GM18499 (cell line): ENCODE results near the gene CDH4.

Experiments
- ATAC-seq: cut with Tn5 transposase; IDR thresholded peaks from one replicate; pipeline ENCODE4 v1.9.1; 2021; ENCODE audit warnings: moderate number of reproducible peaks; ENCODE audit not compliant: insufficient read depth, unreplicated experiment

CDH4 gene

DNA sequence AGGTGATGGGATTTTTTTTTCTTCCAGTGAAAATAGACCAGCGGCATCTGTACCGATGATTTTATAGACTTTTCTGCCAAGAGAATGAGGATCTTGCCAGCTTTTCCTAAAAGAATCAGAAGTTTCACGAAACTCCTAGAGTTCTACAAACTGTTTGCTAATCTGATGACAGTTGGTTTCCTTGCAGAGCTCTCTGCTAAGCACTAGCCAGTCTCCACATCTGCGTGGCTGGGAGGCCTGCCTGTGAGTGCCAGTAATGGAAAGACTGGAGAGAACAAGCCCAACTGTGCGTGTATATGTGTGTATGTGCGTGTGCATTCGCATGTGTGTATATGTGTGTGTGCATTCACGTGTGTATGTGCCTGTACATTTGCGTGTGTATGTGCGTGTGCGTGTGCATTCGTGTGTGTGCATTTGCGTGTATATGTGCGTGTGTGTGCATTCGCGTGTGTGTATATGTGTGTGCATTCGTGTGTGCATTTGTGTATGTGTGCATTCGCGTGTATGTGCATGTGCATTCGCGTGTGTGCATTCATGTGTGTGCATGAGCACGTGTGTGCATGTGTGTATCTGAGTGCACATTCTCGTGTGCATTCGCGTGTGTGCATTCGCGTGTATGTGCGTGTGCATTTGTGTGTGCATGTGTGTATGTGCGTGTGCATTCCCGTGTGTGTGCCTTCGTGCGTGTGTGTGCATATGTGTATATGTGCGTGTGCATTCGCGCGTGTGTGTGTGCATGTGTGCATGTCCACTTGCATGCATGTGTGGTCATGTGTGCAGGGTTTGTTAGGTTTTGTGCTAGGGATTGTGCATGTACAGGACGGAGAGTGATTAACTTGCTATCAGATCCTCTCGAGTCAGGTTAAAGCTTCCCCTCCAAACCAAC is 434.2 kb downstream of the CDH4 start:
- ATAC-seq = no peak

DNA sequence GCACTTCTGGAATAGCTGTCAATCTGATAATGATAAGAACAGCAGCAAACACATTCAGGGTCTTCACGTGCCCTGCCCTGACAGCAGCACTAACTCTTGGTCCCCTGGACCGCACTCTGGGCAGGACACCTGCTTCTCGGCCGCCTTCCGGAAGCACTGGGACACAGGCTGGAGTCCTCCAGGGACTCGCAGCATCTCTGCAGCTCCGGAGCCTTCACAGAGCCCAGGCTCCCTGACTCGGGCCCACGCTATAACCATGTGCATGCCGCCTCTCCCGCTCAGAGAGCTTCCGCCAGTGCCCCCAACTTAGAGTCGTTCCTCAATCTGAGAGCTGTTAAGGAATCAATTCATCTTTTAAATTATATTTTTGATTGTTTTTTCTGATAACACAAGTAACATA is 436.4 kb downstream of the CDH4 start:
- ATAC-seq = no peak

DNA sequence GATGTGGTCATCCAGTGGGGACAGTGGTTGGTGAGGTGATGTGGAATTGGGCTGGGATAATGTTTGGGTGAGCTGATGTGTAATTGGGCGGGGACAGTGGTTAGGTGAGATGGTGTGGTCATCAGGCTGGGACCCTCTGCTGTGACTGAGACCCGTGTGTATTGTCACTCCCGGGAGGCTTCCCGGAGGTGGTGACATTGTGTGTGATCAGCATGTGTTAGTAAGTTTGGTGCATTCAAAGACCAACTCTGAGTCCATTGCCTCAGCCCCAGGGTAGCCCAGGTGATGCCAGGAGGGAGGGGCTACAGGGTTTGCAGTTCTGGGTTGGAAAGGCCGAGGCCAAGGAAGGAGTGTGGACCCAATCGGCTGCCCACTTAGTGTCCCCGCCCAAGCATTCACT is 438.1 kb downstream of the CDH4 start:
- no peak for ATAC-seq

DNA sequence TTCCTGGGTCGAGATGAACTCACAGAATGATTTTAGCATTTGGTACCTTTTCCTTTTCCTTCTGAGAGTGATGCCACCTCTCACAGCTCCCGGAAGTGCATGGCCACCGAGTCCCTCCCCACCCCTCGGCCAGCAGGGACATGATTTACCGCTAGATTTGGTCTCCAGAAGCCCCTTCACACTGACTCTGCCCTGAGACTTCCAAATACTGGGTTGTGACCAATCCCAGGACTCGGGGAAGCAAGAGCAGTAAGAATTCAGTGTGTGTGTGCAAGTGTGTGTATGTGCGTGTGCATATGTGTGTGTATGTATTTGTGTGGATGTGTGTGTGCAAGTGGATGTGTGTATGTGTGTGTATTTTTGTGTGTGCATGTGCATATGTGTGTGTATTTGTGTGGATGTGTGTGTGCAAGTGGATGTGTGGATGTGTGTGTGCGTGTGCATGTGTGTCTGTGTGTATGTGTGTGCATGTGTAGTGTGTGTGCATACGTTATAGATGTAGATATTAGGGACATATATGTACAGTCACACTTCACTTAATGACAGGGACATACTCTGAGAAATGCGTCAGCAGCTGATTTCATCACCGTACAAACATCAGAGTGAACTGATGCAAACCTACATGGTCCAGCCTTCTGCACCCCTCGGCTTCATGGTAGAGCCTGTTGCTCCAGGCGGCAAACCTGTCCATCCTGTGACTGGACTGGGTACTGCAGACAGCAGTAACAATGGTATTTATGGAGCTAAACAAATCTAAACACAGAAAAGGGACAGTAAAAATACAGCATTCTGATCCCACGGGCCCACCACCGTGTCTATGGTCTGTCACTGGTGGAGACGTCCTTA is 439.2 kb downstream of the CDH4 start:
- no peak for ATAC-seq

DNA sequence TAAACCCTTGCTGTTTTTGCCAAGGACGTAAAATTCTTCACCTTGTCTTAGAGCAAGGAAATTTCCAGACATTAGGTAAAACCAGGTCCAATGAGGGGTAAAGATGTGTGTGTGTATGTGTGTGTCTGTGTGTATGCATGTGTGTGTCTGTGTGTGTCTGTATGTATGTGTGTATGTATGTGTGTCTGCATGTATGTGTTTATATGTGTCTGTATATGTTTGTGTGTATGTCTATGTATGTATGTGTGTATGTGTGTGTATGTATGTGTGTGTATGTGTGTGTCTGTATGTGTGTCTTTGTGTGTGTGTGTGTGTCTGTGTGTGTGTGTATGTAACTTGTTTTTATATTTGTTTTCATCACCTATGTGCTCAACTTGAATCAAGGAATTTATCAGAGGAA is 439.9 kb downstream of the CDH4 start:
- ATAC-seq = no peak

DNA sequence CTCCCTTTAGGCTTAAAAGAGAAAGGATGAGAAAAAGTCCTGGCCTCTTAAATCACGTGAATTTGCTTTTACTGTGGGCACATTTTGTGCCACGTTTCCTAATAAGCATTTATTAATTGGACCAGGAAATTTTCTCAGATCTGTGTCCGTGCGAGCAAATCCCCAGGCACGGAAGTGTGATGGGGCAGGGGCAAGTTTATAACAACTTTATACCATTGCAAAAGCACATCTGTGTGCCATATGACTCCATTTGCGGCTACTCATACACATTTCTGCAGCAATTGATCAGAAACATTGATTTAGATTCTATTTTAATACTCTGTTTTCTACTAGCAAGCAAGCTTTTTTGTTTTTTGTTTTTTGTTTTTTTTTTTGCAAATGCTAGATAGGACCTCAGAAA is 440.4 kb downstream of the CDH4 start:
- no peak for ATAC-seq

DNA sequence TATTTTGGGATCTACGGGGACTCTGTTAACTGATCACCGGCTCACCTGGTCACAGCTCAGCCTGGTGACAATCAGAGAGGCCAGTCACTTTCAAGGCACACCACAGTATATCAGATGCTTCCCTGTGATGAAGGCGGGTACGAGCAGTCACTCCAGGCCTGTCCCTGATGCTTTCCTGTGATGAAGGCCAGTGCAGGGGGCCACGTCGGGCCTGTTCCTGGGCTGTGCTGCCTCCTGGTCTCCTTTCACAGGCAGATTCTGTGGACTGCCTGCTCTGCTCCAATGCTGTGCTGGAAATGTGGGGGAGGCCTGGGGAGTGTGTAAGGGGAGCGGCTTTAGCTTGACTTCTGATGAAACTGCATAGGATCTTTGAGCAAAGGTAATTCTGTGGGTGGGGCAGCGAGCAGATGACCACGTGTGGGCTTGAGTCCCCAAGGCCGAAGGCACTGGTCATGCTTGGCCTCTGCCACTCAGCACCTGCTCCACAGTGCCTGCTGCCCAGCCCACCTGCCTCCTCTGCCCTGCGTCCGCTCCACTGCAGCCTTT is 441.1 kb downstream of the CDH4 start:
- ATAC-seq = no peak

DNA sequence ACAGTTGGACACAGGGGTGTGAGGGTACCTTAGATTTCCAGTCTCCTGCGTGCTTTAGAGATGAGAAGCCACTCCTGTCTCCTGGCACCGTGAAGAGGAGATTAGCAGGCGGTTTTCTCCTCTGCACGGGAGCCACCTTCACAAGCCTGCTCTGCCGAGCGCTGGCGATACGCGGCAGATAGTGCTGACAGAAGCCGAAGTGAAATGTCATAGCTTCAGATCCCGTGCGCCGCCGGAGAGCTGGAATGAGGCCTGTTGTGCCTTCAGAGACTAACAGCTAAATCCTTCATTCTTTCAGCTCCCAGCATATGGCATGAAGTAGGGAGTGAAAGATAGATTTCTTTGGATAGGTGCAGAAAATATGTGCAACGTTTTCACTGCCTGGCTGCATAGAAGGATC is 442.6 kb downstream of the CDH4 start:
- ATAC-seq = no peak

DNA sequence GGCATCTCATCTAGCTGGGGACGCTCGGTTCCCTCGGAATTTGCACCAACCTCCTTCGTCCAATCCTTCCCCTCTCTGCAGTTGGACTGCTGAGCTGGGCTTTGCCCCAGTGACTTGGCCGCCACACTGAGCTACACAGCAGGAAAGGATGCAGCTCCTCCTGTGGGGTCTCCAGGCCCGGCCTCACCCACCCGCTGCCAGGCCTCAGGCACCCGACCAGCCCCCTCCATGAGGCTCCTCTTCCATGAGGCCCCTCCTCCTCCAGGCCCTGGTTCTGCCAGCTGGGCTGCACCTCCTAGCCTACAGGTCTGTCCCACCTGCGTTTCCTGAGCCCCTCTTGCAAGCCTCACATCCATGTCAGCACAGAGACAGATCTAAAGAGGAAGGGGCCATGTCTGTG is 443.7 kb downstream of the CDH4 start:
- ATAC-seq = no peak

DNA sequence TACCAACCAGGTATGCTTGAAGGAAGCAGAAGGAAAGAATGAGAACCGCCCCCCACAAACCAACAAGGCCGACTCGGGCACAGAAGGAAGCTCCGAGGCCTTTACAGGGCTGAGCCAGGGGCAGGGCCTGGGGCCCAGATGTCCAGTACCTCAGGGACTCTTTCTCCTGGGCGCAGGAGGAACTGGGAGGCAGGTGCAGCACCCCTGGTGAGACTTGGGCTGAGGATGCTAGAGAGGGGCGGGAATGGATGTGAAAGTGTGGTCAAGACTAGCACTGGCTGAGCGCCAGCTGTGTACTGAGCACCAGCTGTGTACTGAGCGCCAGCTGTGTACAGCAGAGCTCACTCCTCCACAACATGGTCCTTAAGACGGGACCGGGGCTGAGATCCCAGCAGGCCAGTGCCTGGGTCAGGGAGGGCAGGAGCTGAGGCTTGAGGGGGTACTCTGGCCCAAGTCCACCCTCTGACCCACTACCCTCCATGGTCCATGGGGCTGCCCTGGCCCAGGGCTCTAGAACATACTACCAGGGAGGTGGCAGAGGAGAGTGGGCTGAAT is 444.2 kb downstream of the CDH4 start:
- ATAC-seq = no peak

DNA sequence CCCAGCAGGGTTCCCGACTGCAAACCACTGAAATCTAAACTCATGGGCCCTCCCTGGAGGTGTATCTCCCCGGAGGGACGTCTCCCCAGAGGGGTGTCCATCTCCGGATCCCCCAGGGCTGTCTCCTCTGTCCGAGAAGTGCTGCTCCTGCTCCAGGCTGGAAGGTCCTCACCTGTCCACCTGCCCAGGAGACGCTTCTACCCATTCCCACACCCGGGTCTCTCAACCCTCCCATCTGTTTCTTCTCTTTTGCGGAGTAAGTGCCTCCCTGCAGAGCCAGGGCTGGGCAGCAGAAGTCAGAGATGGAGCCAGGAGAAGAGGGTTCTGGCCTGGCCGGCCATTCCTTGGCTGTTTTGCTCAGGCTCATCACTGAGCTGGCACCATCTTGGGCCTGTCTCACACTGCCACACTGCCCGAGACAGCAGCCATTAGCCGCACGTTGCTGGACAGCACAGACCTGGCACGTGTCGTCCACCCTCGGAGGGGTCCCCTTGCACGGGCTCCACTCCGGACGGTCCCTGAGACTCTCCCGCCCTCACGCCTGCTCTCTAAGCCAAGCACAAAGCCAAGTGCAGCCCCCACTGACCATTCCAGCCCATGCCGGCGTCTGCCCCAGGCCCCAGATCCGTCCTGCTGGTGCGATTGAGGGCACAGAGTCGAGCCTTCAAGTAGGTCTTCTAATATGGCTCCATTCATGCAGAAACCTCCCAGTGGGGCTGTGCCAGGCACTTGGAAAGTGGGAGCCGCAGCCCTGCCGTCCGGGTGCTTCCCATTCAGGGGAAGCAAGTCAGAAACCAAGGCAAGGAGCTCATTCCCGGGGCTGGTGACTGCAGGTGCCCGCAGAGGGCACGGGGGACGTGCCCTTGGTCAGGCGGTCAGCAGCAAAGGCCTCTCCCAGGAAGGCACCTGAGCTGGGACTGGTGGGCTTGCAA is 445.9 kb downstream of the CDH4 start:
- no peak for ATAC-seq

DNA sequence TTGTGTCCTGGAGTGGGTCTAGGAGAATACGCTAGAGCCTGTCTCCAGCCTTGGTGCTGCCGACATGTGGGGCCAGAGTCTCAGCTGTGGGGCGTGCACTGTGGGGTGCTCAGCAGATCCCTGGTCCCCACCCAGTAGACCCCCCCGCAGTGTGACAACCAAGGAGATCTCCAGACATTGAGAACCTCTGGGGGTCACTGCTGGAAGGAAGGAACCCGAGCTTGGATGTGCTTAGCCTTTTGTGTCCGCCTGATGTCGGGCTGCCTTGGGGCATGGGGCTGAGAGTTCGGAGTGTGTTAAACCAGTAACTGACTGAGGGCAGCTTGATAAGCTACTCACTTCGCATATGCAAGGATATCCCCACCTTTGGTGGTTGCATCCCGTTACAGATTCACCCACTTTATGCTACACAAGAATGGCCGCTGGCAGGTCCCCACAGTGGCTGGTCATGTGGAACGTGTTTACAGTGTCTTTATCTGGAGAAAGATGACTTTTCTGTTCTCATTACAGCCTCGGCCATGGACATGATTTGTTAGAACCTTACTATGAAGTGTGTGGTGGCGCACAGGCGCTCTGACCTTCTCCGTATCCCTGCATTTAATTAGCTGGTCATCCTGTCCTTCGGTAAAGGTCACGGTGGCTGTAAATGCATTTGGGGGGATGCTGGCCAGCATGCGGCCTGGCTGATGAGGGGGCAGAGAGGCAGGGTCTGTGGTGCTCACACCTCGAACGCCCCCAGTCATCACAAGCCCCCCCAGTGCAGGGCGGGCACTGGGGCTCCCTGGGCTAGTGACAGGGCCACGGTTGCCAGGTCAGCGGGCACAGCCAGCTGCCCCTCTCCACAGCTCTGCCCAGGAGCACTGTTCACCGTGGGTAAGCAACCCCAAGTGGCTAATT is 446.8 kb downstream of the CDH4 start:
- no peak for ATAC-seq

DNA sequence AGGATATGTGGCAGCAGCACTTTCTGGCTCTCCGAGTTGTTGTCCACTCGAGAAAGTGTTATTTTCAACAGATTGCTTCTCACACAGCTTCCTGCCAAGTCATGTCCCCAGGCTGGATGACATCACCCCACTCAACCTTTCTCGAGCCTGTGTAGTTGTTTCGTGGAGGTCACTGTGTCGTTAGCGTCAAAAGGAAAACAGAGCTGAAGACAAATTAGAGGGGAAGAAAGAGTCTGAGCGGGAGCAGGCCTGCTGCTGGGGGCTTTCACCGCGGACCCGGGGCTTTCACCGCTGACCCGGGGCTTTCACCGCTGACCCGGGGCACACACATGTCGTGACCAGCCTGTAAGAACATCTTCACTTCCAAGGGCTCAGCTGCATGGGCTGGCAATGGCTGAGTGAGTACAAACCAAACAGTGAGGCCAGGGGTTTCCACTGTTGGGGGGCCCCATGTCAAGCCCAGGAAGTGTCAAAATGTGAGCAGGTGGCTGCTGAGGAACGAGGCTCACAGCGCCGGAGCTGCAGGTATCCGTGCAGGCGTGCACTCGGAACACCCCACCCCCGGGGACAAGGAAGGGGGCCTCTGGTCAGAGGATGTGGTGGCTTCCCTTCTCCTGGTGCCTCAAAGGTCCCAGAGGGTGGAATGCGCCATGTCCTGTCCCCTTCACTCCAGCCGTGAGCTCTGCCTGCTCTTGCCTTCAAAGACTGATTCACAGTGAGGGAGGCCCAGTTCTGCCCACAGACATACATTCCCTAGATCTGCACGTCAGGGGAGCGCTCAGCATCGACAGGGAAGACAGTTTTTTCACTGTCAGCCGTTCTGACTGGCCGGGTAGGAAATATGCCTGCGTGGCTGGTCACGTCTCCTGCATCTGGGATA is 447.7 kb downstream of the CDH4 start:
- no peak for ATAC-seq

DNA sequence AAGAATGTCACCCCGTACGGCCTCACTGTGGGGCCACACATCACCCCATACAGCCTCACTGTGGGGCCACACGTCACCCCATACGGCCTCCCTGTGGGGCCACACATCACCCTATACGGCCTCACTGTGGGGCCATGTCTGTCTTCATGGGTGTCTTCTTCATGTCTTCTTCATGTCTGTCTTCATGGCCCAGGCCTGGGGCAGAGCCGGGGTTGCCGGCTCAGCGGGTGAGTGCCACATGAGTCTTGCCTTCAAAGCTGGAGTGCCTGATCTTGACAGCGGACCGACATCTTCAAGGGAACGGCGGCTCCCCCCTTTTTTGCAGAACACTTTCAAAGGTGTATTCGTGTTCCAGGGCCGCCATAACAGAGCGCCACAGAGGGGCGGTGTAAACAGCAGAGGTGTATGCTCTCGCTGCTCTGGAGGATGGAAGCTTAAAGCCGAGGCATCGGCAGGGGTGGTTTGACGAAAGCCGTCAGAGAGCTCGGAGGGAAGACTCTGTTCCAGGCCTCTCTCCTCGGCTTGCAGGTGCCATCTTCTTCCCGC is 448.6 kb downstream of the CDH4 start:
- ATAC-seq = no peak

DNA sequence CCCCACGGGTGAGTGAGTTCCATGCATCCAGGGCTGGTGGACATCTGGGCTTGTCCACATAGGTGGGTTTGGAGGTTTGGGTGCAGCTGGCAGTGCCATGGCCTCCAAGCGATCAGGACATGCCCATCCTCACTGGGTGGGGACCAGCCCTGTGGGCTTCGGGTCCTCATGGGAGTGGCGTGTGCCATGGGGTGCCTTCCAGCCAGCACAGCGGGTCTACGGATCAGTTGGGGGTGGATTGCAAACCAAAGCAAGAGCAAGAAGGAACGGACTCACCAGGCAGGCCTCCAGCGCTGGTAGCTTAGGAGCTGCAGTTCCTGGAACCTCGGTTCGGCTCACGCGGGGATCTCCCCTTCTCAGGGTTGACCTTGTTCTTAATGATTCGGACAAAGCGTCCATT is 449.3 kb downstream of the CDH4 start:
- no peak for ATAC-seq

DNA sequence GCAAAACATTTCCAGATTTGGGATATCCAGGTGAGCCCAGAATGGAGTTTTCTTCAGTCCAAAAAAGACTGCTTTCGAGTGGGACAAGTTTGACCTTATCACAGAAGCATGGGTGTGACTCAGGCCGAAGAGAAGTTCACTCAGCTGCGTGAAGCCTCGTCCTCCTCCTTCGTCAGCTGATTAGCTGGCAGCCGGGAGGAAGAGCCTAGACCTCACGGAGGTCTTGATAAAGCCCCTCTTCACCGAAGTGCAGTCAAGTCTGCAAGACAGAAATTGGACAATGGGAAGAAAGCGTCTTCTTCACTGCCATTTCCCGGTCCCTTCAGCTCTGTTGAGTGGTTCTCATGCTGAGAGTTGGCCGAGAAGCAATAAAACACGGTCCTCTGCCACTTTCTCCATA is 449.7 kb downstream of the CDH4 start:
- no peak for ATAC-seq

DNA sequence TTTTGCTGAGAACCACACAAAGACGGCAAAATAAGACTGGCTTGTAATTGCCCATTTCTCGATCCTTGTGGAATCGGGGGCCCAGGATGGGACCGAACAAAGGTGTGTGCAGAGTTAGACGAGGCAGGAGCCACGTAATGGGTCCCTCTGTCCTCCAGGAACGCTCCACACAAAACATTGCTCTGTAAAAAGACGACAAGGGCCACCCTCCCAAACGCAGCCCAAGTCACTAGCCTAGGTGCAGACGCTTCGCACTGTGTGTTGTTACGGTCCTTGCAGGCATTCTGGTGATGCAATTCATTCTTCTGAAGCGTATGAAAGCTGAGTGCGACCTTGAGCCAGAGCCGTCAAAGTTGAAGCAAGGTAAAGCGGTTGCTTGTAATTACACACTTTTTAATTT is 450.2 kb downstream of the CDH4 start:
- ATAC-seq = no peak

DNA sequence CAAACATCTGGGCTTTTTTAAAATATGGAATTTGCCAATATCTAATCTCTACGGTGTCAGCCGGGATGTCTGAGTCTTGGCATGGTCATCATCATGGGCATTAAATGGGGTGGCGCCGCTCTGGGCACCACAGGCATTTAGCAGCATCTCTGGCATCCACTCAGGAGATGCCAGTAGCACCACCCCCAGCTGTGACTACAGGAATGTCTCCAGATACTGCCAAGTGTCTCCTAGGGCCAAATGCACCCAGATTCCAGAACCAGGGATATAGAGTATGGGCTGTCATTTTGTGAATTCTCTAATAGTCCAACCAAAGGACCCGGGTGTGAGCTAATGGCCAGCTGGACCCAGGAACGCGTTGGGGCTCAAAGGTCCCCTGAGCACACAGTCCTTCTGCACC is 452.6 kb downstream of the CDH4 start:
- no peak for ATAC-seq
